ENCODE data around the gene CUX1.

- TF ChIP-seq CTCF (IDR thresholded peaks at IDR 0.05; ENCODE audit: low read length) (no peak), EZH2phosphoT487 (IDR thresholded peaks at IDR 0.05; ENCODE audit: low read length) (no peak), EZH2 (optimal IDR thresholded peaks at IDR 0.05; ENCODE audit: low read depth, low read length) (no peak)
Measured at GRCh38 chr7:102241431-102241830, 424.0 kb downstream of the CUX1 start.

Data from MM.1S (cell line).